T-cell (primary cell): Measurements from ENCODE around the gene ZP3. TPM values are rescaled to one million over a fixed set of nuclear protein-coding genes. Genes with fewer than 3 reads are reported as not detected.
"Not testable (repeated sequence)": the region's sequence is repeated elsewhere in the genome, so short reads cannot be mapped to it uniquely, and the experiment has no call there.

Experiments
- ATAC-seq, 4 experiments: fragments of 200-7000 bp in 3 of 4; fragments of 150-1000 bp in 1 of 4; cut with Tn5 transposase; replicated peaks in 1 of 4; 1 replicate in 3 of 4; 2 replicates in 1 of 4; pipeline ENCODE4 v1.10.0; 2021; ENCODE audit warnings: moderate library complexity in 3 of 4, mild to moderate bottlenecking in 2 of 4, moderate number of reproducible peaks in 1 of 4
- CTCF ChIA-PET, 2 donors: fragments of 300-600 bp; sonication (Branson Sonifier 250); formaldehyde crosslinking; loops; one replicate each; lab custom pipeline; 2022; ENCODE audit warnings: antibody characterized with exemption in 2 of 2; lab: Charles Lee
- POLR2A ChIA-PET, 2 donors: fragments of 300-600 bp; sonication (Branson Sonifier 250); formaldehyde crosslinking; loops; one replicate each; lab custom pipeline; 2022; ENCODE audit warnings: antibody characterized with exemption in 2 of 2; lab: Charles Lee
- DNase-seq, 35 experiments: peaks; one replicate each; pipeline versions ENCODE4 v3.0.0 to v3.0.0-alpha.2; 2013 to 2023
- H3K27ac ChIP-seq: one replicate; pipeline ENCODE4 v1.5.1; 2013; ENCODE audit warnings: low read length
- H3K27me3 ChIP-seq, 2 experiments: replicated peaks in 1 of 2; 1 replicate in 1 of 2; 2 replicates in 1 of 2; pipeline versions ENCODE4 v1.6.1 to v1.7.0; 2013; ENCODE audit warnings: low read length in 1 of 2, mixed read lengths in 1 of 2; ENCODE audit not compliant: control insufficient read depth in 2 of 2, insufficient read depth in 2 of 2; ENCODE audit errors: extremely low read depth in 1 of 2
- H3K36me3 ChIP-seq, 2 donors: 1 replicate in 1 of 2; 2 replicates in 1 of 2; pipeline versions ENCODE4 v1.6.1 to v1.7.0; 2013; ENCODE audit warnings: low read length in 1 of 2; ENCODE audit not compliant: control insufficient read depth in 2 of 2, insufficient read depth in 1 of 2; ENCODE audit errors: extremely low read depth in 1 of 2
- H3K4me1 ChIP-seq, 2 experiments: 1 replicate in 1 of 2; 2 replicates in 1 of 2; pipeline versions ENCODE4 v1.6.1 to v1.7.0; 2013; ENCODE audit warnings: low read length in 2 of 2, mixed read lengths in 1 of 2; ENCODE audit not compliant: insufficient read depth in 2 of 2, control insufficient read depth in 1 of 2; ENCODE audit errors: extremely low read depth in 1 of 2
- H3K4me3 ChIP-seq, 2 donors: 1 replicate in 1 of 2; 2 replicates in 1 of 2; pipeline versions ENCODE4 v1.5.1 to v1.7.0; 2013; ENCODE audit warnings: mild to moderate bottlenecking in 2 of 2, low read length in 1 of 2, moderate library complexity in 1 of 2; ENCODE audit not compliant: control insufficient read depth in 1 of 2; ENCODE audit errors: extremely low read depth in 1 of 2
- H3K9me3 ChIP-seq: 2 replicates; pipeline ENCODE4 v1.7.0; 2013
- H3K27ac Mint-ChIP-seq, 2 donors: one replicate each; pipeline ENCODE4 v1.8.0; 2020 to 2021; ENCODE audit warnings: mild to moderate bottlenecking in 2 of 2, mixed read lengths in 2 of 2
- H3K27me3 Mint-ChIP-seq, 2 donors: one replicate each; pipeline ENCODE4 v1.8.0; 2021 to 2022; ENCODE audit warnings: mixed read lengths in 2 of 2
- H3K36me3 Mint-ChIP-seq: one replicate; pipeline ENCODE4 v1.8.0; 2021; ENCODE audit warnings: mixed read lengths
- H3K4me1 Mint-ChIP-seq, 3 donors: one replicate each; pipeline ENCODE4 v1.8.0; 2020 to 2022; ENCODE audit warnings: mixed read lengths in 3 of 3, mild to moderate bottlenecking in 1 of 3
- H3K4me3 Mint-ChIP-seq, 3 donors: one replicate each; pipeline ENCODE4 v1.8.0; 2020 to 2022; ENCODE audit warnings: mild to moderate bottlenecking in 3 of 3, mixed read lengths in 3 of 3, moderate library complexity in 3 of 3
- H3K9me3 Mint-ChIP-seq, 3 donors: one replicate each; pipeline ENCODE4 v1.8.0; 2020 to 2022; ENCODE audit warnings: mixed read lengths in 3 of 3
- WGBS: methylation state at CpG from one replicate; pipeline ENCODE4 v1.1.5; 2013; ENCODE audit warnings: missing lambda C conversion rate; ENCODE audit not compliant: insufficient coverage; 5-methylcytosine and 5-hydroxymethylcytosine counted together
- total RNA-seq, 35 experiments: library from RNA in 6 of 35; stranded (reverse) in 6 of 35; fragments of 120-200 nt in 1 of 35; gene quantifications; one replicate each; pipeline versions ENCODE4 v1.2.1 to v1.2.4 and lab custom pipeline; 2013 to 2026

The ZP3 gene
- total RNA-seq, 5 donors from 2014 or later (not counting 1 experiment from before 2014, with no cell fraction given), result 1.7 to 7.0 (median 5.9) TPM

GRCh38 chr7:76482660-76483059 is 57.9 kb downstream of the ZP3 start:
- 98% methylated on average over 16 of the region's 24 CpGs for WGBS
- H3K4me3 Mint-ChIP-seq, H3K9me3 ChIP-seq, H3K4me3 ChIP-seq, H3K36me3 ChIP-seq, H3K4me1 ChIP-seq, H3K4me1 Mint-ChIP-seq, H3K9me3 Mint-ChIP-seq, DNase-seq, H3K27me3 ChIP-seq, H3K36me3 Mint-ChIP-seq, H3K27ac Mint-ChIP-seq, ATAC-seq, CTCF ChIA-PET, H3K27ac ChIP-seq, H3K27me3 Mint-ChIP-seq, POLR2A ChIA-PET: not testable (repeated sequence)

GRCh38 chr7:76483081-76483480 is 58.3 kb downstream of the ZP3 start:
- H3K4me3 Mint-ChIP-seq, H3K27me3 Mint-ChIP-seq, H3K36me3 ChIP-seq, ATAC-seq, H3K9me3 Mint-ChIP-seq, H3K9me3 ChIP-seq, H3K4me3 ChIP-seq, H3K4me1 ChIP-seq, DNase-seq, H3K27ac Mint-ChIP-seq, H3K27me3 ChIP-seq, H3K27ac ChIP-seq, H3K4me1 Mint-ChIP-seq, POLR2A ChIA-PET, CTCF ChIA-PET, H3K36me3 Mint-ChIP-seq: not testable (repeated sequence)
- no CpG with 5 or more reads among the region's 17 CpGs for WGBS

- H3K4me1 ChIP-seq, H3K4me3 Mint-ChIP-seq, H3K27ac ChIP-seq, H3K9me3 ChIP-seq, H3K27me3 ChIP-seq, H3K4me1 Mint-ChIP-seq, ATAC-seq, CTCF ChIA-PET, H3K27ac Mint-ChIP-seq, H3K4me3 ChIP-seq, DNase-seq, H3K27me3 Mint-ChIP-seq, H3K36me3 Mint-ChIP-seq, H3K36me3 ChIP-seq, POLR2A ChIA-PET, H3K9me3 Mint-ChIP-seq: not testable (repeated sequence)
- no CpG with 5 or more reads among the region's 12 CpGs for WGBS
These were observed 59.7 kb downstream of the ZP3 start for GRCh38 chr7:76484456-76484855.

GRCh38 chr7:76485822-76486610 is 61.3 kb downstream of the ZP3 start:
- POLR2A ChIA-PET, result not testable (repeated sequence)
- WGBS, result no CpG with 5 or more reads among the region's 20 CpGs

GRCh38 chr7:76486618-76487017 is 61.9 kb downstream of the ZP3 start:
- H3K27me3 Mint-ChIP-seq, POLR2A ChIA-PET, H3K36me3 ChIP-seq, H3K9me3 ChIP-seq, CTCF ChIA-PET, H3K27me3 ChIP-seq, H3K4me3 ChIP-seq, H3K36me3 Mint-ChIP-seq, H3K4me1 ChIP-seq, H3K9me3 Mint-ChIP-seq, H3K4me1 Mint-ChIP-seq, H3K27ac ChIP-seq: not testable (repeated sequence)
- ATAC-seq (peak; percentile 95 to 99 (median 96)), DNase-seq (peak in 27 of 35 experiments; percentile 11 to 63 (median 30))
- no CpG with 5 or more reads among the region's 5 CpGs for WGBS
- Mint-ChIP-seq H3K27ac (peak overlapping the region; percentile 90 to 91), H3K4me3 (peak overlapping the region; percentile 24 to 58 (median 28))

More at GRCh38 chr7:76485822-76486610, 61.3 kb downstream of the ZP3 start:
- peak; percentile 8 to 55 (median 26) for ATAC-seq
- peak overlapping the region in 1 of 2 donors; percentile 91 for H3K27ac Mint-ChIP-seq
- CTCF ChIA-PET, H3K36me3 ChIP-seq, H3K4me1 ChIP-seq, H3K4me3 ChIP-seq, H3K9me3 ChIP-seq, H3K27ac ChIP-seq, H3K36me3 Mint-ChIP-seq, H3K4me1 Mint-ChIP-seq, H3K9me3 Mint-ChIP-seq, DNase-seq, H3K27me3 ChIP-seq, H3K27me3 Mint-ChIP-seq: not testable (repeated sequence)
- peak overlapping the region in 1 of 3 donors; percentile 58 for H3K4me3 Mint-ChIP-seq

GRCh38 chr7:76487969-76488368 is 63.2 kb downstream of the ZP3 start:
- H3K4me3 ChIP-seq, H3K27me3 Mint-ChIP-seq, CTCF ChIA-PET, H3K27me3 ChIP-seq, DNase-seq, H3K36me3 Mint-ChIP-seq, H3K36me3 ChIP-seq, H3K27ac Mint-ChIP-seq, H3K9me3 Mint-ChIP-seq, H3K4me1 Mint-ChIP-seq, H3K4me1 ChIP-seq, POLR2A ChIA-PET, ATAC-seq, H3K27ac ChIP-seq, H3K9me3 ChIP-seq, H3K4me3 Mint-ChIP-seq: not testable (repeated sequence)
- WGBS, result no CpG with 5 or more reads among the region's 13 CpGs
